Activated CD4-positive, CD25-positive, alpha-beta regulatory T cell treated with anti-CD3 and anti-CD28 coated beads, Interleukin-2, amount 50 U/mL, for 16 hours (primary cell): Measurements from ENCODE around the gene S100A13.
A peak's percentile ranks its signal among the peaks of the same experiment; 100 is the strongest.
"Not testable (repeated sequence)": the region's sequence is repeated elsewhere in the genome, so short reads cannot be mapped to it uniquely, and the experiment has no call there.

Experiments
- DNase-seq: peaks from one replicate; pipeline ENCODE4 v3.0.0-alpha.2; 2020; ENCODE audit warnings: low read depth, low spot score

Gene S100A13

DNA sequence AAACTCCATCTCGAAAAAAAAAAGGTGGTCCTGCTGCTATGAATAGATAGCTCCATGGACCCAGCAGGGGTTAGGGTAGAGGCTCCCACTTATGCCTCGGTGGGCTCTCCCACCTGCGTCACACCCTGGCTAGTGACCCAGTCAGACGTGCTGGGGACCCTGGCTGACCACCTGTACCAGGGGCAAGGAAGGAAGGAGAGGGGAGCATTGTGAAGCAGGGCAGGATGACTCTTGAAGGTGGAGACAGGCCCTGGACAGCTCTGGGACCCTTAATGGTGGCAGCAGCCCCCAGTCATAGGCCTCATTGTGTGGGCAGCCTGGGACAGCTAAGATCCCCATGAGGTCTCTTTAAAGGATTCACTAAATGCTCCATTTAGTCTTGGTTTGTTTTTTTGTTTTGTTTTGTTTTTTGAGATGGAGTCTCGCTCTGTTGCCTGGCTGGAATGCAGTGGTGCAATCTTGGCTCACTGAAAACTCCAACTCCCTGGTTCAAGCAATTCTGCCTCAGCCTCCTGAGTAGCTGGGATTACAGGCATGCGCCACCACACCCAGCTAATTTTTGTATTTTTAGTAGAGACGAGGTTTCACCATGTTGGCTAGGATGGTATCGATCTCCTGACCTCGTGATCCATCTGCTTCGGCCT, 20.8 kb upstream of the S100A13 start:
- no peak for DNase-seq

DNA sequence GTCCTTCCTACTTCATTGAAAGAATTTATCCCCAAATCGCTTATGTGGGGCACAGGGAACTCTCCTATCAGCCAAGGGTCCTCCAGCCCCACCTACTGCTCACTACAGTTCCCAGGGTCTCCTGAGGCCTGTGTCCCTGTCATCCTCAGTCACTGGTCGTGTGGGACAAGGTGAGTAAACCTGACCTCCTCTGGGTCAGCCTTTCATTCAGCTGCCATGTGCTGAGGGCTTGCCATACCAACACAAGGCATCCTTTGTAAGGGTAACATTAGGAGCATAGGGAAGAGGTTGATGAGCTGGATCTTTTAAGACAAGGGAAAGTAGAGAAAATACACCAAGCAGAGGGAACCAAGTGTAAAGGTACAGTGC, 20.0 kb upstream of the S100A13 start:
- DNase-seq = no peak

DNA sequence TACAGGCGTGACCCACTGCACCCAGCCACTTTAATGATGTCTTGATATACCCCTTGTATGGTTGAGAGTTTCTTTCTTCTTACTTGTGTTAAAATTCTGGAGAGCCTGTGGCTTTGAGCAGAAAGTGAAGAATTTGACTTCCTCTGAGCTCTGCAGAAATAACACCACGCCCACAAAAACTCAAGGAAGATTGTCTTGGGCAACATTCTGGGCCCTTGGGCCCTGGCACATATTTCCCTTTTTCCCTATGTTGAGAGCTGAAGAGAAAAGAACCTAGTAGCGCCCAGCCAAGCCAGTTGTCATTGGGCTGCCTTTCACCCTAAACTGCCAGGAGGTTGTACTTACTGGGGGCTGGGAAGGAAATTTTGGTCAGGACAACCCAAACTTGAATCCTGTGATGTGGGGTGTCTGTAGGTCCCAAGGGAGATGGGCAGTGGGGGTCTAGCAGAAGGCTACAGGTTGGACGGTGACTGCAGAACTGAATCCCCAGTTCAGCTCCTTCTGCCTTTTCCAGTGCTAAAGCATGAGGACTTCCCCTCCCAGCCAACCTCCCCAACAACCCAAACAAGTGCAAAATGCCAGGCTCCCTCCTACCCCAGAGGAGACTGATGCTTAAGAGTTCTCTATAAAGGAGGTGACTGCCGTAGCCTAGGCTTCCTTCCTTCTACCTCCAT, 19.5 kb upstream of the S100A13 start:
- no peak for DNase-seq

DNA sequence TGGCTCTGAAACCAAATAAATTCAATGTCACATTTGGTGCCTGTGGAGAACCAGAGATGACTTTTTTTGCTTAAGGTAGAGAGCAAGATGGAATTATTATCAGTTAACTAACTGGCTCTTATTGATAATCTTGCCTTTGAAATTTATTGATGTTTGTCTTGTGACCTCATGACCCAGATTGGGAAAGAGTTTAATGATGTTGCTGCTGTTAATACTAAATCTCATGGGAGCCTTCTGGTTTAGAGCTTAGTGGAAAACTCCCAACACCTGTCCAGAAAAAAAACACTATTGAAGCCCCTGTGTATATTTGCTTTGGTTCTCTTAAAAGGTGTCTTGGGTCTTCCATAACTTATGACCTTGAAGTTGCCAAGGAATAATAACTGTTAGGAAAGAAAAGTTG, 16.5 kb upstream of the S100A13 start:
- no peak for DNase-seq

DNA sequence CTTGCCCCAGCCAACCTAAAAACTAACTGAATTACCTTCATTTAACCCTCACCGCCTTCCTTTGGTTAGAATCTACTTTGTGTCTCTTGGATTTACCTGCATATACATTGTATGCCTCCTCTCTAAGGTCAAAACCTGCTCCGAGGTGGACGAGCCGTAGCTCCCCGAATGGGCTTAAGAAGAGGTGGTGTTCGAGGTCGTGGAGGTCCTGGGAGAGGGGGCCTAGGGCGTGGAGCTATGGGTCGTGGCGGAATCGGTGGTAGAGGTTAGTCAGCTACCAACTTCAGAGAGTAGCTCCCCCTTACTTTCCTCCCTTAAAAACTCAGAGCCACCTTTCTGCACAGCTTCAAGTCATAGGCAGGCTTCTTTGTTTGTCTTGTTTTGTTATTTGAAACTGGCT, 15.8 kb upstream of the S100A13 start:
- DNase-seq = no peak

DNA sequence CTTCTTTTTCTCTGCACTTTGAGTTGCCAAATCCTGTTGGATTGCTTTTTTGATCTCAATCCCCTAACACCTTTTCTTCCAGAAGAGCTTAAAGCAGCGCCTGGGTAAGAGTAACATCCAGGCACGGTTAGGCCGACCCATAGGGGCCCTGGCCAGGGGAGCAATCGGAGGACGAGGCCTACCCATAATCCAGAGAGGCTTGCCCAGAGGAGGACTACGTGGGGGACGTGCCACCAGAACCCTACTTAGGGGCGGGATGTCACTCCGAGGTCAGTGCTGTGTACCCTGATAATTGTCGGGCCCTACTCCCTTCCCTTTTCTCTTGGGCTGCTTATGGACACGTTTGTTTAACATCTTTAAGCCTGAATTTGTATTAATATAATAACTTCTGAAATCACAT, 14.9 kb upstream of the S100A13 start:
- no peak for DNase-seq

DNA sequence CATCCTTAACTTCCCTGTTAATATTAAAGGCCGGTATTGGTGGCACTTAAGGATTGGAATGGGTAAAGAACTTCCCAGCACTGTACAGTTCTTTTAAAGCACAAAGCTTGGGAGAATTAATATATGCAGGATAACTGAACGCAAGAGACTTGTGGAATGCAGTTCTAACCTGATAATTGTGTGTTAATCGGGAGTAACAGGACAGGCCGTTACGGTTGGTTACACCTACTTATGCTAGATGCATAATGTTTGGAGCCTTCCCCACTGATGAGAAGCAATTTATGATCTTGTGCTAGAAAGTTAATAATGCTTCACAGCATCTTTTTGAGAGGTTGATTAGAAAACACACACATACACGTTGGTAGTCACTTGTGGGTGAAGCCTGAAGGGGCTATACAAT, 13.6 kb upstream of the S100A13 start:
- DNase-seq = no peak

DNA sequence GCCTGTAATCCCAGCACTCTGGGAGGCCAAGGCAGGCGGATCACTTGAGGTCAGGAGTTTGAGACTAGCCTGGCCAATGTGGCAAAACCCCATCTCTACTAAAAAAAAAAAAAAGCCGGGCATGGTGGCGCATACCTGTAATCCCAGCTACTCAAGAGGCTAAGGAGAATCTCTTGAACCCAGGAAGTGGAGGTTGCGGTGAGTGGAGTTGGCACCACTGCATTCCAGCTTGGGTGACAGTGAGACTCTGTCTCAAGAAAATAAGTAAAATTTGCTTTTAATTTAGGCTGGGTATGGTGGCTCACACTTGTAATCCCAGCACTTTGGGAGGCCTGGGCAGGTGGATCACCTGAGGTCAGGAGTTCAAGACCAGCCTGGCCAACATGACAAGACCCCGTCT, 12.9 kb upstream of the S100A13 start:
- DNase-seq = not testable (repeated sequence)

DNA sequence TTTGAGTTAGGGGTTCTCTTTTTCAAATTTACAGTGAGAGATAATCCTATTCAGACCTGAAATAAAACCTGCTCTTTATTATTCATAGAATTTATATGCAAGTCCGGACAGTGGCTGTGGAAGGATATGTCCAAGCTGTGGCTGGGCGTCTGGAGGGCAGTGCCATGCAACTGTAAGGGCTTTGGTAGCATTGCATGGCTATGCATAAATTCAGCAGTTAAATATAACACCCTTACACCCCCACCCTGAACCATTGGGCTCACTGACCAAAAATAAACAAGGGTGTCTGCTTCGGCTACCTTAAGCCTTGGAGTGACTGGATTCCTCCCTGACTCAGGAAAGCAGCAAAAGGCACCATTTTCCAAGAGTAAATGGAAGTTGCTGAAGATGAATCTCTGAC, 12.0 kb upstream of the S100A13 start:
- DNase-seq = no peak

DNA sequence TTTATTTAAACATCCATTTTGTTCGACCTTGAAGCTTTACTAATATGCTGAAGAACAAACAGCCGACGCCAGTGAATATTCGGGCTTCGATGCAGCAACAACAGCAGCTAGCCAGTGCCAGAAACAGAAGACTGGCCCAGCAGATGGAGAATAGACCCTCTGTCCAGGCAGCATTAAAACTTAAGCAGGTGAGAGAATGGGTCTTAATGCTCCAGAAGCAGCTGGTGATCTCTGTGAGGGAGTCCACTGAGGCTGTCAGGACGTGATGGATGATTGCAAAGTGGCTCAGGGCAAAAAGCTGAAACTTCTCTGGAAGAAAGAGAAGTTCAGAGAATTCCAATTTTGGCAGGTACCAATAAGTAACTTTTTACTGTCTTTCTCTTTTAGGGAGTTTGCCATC, 11.0 kb upstream of the S100A13 start:
- no peak for DNase-seq

DNA sequence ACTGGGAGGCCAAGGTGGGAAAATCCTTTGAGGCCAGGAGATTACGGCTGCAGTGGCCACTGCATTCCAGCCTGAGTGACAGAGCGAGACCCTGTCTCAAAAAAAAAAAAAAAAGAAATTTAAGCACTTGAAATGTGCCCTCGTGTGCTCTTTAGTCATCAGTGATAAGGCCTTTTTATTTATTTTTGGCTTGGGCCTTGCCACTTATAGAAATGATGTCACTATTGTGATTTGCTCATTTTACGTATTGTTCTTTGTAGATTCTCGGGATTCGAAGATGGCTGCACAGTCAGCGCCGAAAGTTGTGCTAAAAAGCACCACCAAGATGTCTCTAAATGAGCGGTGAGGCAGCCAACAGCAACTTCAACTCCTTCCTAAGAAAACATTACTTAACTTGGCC, 9.0 kb upstream of the S100A13 start:
- DNase-seq = no peak

DNA sequence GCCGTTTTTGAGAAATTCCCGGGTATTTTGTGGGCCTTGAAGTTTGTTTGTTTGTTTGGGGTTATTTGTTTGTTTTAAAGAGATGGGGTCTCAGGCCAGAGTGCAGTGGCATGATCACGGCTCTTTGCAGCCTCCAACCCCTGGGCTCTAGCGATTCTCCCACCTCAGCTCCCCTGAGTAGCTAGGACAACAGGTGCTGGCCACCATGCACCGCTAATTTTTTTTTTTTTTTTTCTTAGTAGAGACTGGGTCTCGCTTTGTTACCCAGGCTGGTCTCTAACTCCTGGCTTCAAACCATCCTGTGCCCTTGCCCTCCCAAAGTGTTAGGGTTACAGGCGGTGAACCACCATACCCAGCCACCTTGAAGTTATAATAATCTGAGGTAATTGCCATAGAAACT, 8.6 kb upstream of the S100A13 start:
- no peak for DNase-seq

DNA sequence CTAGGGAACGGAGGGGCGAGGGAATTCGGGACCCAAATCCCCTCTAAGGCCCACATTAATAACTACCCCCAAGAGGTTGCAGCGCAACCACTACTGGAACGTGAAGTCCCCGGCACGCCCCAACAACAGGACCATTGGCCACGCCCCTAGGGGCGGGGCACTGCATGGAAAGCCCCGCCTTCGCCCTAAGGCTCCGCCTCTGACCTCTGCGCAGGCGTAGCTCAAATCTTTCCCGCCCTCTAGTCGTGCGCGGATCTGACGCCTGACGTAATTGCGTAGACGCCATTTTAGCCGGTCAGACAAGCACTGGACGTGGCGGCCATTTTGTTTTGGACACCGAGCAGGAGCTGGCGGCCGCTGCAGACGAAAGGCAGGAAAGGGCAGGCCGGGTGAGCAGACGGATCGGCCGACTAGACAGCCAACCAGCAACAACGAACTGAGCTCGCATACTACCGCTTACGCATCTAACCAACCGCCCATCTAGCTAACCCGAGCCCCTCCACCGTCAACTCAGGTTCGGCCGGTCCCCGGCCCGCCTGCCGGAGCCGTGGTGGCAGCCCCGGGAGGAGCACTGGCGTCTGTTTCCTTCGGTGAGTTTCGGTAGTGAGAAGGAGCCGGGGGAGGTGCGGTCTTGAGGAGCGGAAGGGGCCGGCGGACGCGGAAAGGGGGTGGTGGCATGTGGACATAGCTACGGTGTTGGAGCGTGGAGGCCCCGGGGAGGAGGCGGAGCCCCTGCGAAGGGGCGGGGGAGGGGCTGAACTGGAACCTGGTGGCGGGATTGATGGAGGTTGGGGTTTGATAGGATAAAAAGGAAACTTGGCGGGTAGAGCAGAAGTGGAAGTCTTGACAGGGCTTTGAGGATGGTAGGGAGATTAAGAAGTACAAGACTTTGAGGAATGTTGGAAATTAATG, 6.7 kb upstream of the S100A13 start, which contains the start of gene CHTOP:
CHTOP (plus strand) TSS at position 313 of the 912 bp plus-strand sequence. CDS start 2,523 bp downstream, outside the sequence.
- DNase-seq = peak; percentile 97

DNA sequence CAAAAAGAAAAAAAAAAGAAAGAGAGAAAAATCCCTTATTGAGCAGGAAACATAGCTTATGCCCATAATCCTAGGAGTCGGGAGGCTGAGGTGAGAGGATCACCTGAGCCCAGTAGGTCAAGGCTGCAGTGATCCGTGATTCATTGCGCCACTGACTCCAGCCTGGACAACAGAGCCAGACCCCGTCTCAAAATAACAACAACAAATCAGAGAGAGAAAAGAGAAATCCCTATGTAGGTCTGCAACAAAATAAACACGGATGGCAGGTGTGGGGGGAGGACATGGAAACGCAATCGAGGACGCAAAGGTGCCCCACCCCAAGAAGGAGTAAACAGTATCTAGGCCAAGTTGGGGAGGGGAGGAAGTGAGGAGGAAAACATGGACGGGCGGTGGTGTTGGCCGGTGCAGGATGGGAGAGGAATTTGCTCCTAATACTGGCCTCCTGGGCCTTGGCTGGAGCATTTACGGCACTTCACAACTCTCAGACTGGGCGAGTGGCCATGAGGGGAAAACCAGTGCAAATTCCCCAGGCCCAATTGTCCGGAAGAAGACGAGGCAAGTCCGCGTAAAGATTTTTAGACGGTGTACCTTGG, 6.0 kb upstream of the S100A13 start:
- no peak for DNase-seq

DNA sequence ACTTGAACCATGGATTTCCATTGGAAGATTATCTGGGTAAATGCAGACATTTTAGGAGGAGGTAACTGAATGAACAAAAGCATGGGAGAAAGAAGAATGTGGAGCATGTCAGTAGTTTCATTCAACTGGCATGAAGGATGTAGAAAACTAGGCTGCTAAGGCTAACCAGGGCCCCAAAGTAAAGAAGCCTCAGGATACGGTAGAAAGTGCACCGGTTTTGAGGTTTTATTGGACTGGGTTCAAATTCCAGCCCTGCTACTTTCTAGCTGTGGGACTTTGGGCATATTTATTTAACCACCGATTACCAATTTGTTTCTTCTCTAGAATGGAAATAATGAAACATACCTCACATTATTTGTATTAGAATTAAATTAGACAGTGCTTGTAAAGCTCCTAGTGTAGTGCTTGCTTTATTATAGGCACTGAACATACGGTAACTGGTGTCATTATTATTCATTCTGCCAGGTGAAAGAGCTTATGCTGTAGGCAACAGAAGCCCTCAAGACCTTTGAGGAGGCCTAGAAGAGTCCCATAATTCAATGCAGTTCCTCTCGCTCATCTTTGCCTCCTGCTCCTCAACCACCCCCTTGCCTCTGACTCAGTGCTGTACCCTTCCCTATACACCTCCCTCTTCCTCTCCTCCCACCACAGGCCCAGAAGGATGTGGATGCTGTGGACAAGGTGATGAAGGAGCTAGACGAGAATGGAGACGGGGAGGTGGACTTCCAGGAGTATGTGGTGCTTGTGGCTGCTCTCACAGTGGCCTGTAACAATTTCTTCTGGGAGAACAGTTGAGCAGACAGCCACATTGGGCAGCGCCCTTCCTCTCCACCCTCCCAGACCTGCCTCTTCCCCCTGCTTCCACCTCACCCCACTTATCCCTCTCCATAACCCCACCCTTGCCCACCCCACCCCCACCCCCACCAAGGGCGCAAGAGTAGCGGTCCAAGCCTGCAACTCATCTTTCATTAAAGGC, 4.0 kb upstream of the S100A13 start:
- DNase-seq = no peak

DNA sequence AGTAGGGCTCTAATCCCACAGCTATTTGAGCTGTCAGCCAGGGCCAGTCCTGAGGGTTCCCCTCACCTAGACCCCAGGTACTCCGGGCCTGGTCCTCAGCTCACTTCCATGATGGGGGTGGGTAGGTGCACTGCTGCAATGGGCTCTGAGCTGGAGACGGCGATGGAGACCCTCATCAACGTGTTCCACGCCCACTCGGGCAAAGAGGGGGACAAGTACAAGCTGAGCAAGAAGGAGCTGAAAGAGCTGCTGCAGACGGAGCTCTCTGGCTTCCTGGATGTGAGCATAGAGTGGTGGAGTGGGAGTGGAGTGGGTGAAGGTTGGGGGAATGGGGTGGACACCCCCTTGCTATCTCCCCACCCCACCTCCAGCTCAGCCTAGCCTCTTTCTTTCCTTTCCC, 3.1 kb upstream of the S100A13 start:
- no peak for DNase-seq

DNA sequence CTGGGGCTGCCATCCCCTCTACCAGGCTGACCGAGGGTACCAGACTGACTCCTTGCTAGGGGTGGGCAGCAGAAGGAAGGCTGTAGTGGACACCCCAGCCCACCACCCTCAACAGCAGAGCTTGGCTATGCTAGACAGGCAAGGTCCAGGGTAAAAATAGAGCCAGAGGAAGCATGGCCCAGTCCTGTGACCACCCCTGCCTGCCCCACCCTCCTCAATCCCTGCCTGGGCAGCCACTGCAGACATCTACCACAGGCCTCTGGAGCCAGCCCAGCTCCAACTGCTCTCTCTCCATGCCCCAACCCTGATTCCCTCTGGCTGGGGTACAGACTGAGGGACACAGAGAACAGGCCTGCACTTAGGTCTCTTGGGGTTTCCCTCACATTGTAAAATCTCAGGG, 2.7 kb upstream of the S100A13 start:
- DNase-seq = no peak

DNA sequence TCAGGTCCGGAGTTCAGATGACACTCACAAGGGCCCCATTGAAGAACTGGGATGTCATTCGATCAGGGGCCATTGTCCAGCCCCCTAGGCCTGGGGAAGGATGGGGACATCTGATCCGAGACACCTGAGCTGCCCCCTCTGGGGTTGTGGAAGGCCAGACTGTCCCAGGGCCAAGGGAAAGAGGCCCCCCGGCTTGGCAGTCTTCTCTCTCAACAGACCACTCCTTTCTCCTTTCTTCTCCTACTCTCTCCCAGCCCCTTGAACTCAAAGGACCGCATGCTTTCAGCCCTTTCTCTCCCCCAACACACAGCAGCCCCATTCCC, 2.0 kb upstream of the S100A13 start:
- DNase-seq = no peak

DNA sequence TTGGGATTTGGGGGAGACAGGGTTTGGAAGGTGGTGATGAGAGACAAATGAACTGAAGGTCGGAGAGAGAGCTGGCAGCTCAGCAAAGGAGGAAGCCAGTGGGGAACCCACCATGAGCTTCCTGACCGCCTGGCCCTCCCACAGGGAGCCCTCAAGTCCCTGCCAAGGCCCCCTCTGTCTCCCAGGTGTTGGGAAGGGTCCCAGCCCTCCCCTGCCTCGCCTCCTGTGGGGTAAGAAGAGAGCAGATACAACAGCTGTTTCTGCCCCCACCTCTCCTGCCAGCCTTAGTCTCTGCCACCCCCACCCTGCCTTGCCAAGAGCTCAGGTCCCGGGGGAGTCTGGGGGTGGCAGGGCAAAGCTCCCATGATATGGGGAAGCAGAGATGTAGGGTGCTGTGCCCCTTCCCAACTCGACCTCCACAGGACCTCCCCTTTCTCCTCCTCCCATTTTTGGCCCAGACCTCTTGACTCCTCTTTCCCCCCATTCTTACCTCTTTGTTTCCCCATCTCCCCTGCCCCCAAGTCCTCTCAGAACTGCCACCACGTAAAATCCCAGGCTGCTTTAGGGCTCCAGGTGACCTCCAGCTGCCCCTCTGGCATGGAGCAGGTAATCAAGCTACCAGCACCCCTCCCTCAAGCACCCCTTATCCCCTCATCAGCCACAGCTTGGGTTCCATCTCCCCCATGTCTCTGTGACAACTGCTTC, 1.5 kb upstream of the S100A13 start:
- DNase-seq = no peak
